ENCODE results near the gene UPF2.

- TF ChIP-seq CTCF (IDR thresholded peaks at IDR 0.05; ENCODE audit: low read length) (no peak), EZH2 (optimal IDR thresholded peaks at IDR 0.05; ENCODE audit: low read depth, low read length) (no peak), EZH2phosphoT487 (IDR thresholded peaks at IDR 0.05; ENCODE audit: low read length) (no peak)
Measured at GRCh38 chr10:11951695-11952094, 90.9 kb downstream of the UPF2 start.
